ENCODE results near the gene CSNK2A1. TPM values are rescaled to one million over a fixed set of nuclear protein-coding genes. Genes with fewer than 3 reads are reported as not detected.
A peak's percentile ranks its signal among the peaks of the same experiment; 100 is the strongest.

Gene CSNK2A1
- polyA plus RNA-seq, 3 donors, result 31.7 to 55.5 (median 35.2) TPM

- no peak overlapping the region for H3K4me3 ChIP-seq (replicated peaks in 1 of 3; ENCODE audit: low read depth in 2 of 3, low read length in 3 of 3)
- peaks cover 46 to 69% of the 10 kb centered on the region in 2 donors for H3K36me3 ChIP-seq (replicated peaks in 1 of 2; ENCODE audit: control insufficient read depth in 1 of 2, insufficient read depth in 2 of 2, low read length in 2 of 2)
- no peak for DNase-seq
- H3K4me1 ChIP-seq (ENCODE audit: control insufficient read depth in 1 of 2, insufficient read depth in 2 of 2, low read length in 2 of 2), result no peaks in the 10 kb centered on the region
- intact Hi-C loops (cut with micrococcal nuclease), result no loop called here
- Mint-ChIP-seq H3K9me3 (no peaks in the 10 kb centered on the region), H3K27ac (no peak overlapping the region), H3K4me3 (no peak overlapping the region), H3K36me3 (peaks cover 57 to 73% of the 10 kb centered on the region in 2 donors), H3K27me3 (ENCODE audit: low read depth in 3 of 3) (peaks cover 0 to 1% (median 0%) of the 10 kb centered on the region in 3 donors), H3K4me1 (no peaks in the 10 kb centered on the region)
- peaks cover 56% of the 10 kb centered on the region for H4K20me1 ChIP-seq (ENCODE audit: insufficient read depth, low read length)
- no peak overlapping the region for H3K9ac ChIP-seq (ENCODE audit: insufficient read depth, low read length, poor library complexity, severe bottlenecking)
- H3K4me2 ChIP-seq (replicated peaks; ENCODE audit: extremely low read depth, low read length, poor library complexity, severe bottlenecking), result no peak overlapping the region
- 100% methylated on average over 1 of the region's 5 CpGs for WGBS (ENCODE audit: insufficient coverage)
- no peaks in the 10 kb centered on the region for H3K9me3 ChIP-seq (replicated peaks in 1 of 2; ENCODE audit: control insufficient read depth in 1 of 2, insufficient read depth in 1 of 2, low read length in 2 of 2)
- no peak overlapping the region for H3K27ac ChIP-seq (ENCODE audit: low read depth in 1 of 2, low read length in 2 of 2)
- H3K79me2 ChIP-seq (ENCODE audit: insufficient read depth, low read length), result peaks cover 42% of the 10 kb centered on the region
- H3K27me3 ChIP-seq (ENCODE audit: control insufficient read depth in 2 of 2, insufficient read depth in 2 of 2, low read length in 2 of 2), result no peaks in the 10 kb centered on the region
- no peak overlapping the region for H2AFZ ChIP-seq (ENCODE audit: insufficient read depth, low read depth, low read length, poor library complexity, severe bottlenecking)
- TF ChIP-seq CTCF (IDR thresholded peaks at IDR 0.05), result no peak
These were observed 97.9 kb downstream of the CSNK2A1 start for GRCh38 chr20:445514-446336.

GRCh38 chr20:444862-445426 lies 98.6 kb downstream of the CSNK2A1 start:
- DNase-seq, result no peak
- Histone ChIP-seq H3K36me3 (replicated peaks in 1 of 2; ENCODE audit: control insufficient read depth in 1 of 2, insufficient read depth in 2 of 2, low read length in 2 of 2) (peaks cover 54 to 75% of the 10 kb centered on the region in 2 donors), H3K79me2 (ENCODE audit: insufficient read depth, low read length) (peaks cover 34% of the 10 kb centered on the region), H3K4me2 (replicated peaks; ENCODE audit: extremely low read depth, low read length, poor library complexity, severe bottlenecking) (no peak overlapping the region), H3K9ac (ENCODE audit: insufficient read depth, low read length, poor library complexity, severe bottlenecking) (no peak overlapping the region), H3K4me3 (replicated peaks in 1 of 3; ENCODE audit: low read depth in 2 of 3, low read length in 3 of 3) (no peak overlapping the region), H3K9me3 (replicated peaks in 1 of 2; ENCODE audit: control insufficient read depth in 1 of 2, insufficient read depth in 1 of 2, low read length in 2 of 2) (no peaks in the 10 kb centered on the region), H3K27me3 (ENCODE audit: control insufficient read depth in 2 of 2, insufficient read depth in 2 of 2, low read length in 2 of 2) (no peaks in the 10 kb centered on the region), H3K4me1 (ENCODE audit: control insufficient read depth in 1 of 2, insufficient read depth in 2 of 2, low read length in 2 of 2) (no peaks in the 10 kb centered on the region), H2AFZ (ENCODE audit: insufficient read depth, low read depth, low read length, poor library complexity, severe bottlenecking) (no peak overlapping the region), H3K27ac (ENCODE audit: low read depth in 1 of 2, low read length in 2 of 2) (no peak overlapping the region), H4K20me1 (ENCODE audit: insufficient read depth, low read length) (peaks cover 53% of the 10 kb centered on the region)
- H3K9me3 Mint-ChIP-seq, result no peaks in the 10 kb centered on the region
- 93% methylated on average over 12 of the region's 12 CpGs for WGBS (ENCODE audit: insufficient coverage)
- H3K27me3 Mint-ChIP-seq (ENCODE audit: low read depth in 3 of 3), result peaks cover 0 to 1% (median 0%) of the 10 kb centered on the region in 3 donors
- peak overlapping the region in 1 of 7 donors; percentile 28 for H3K27ac Mint-ChIP-seq
- H3K4me1 Mint-ChIP-seq, result peaks cover 2% of the 10 kb centered on the region
- H3K4me3 Mint-ChIP-seq, result no peak overlapping the region
- peaks cover 64 to 79% of the 10 kb centered on the region in 2 donors for H3K36me3 Mint-ChIP-seq
- intact Hi-C loops (cut with micrococcal nuclease), result no loop called here
- no peak for TF ChIP-seq CTCF (IDR thresholded peaks at IDR 0.05)
